ENCODE results near the gene KRT81.
"Not testable (repeated sequence)": the region's sequence is repeated elsewhere in the genome, so short reads cannot be mapped to it uniquely, and the experiment has no call there.

KRT81 gene

GRCh38 chr12:52296572-52297215 lies 5.4 kb upstream of the KRT81 start:
- DNase-seq (ENCODE audit: low read depth) = no peak

GRCh38 chr12:52295663-52296062 lies 4.3 kb upstream of the KRT81 start:
- DNase-seq (ENCODE audit: low read depth) = no peak

- no peak for DNase-seq (ENCODE audit: low read depth)
Observed at GRCh38 chr12:52294803-52295202, 3.5 kb upstream of the KRT81 start.

GRCh38 chr12:52293926-52294325 lies 2.6 kb upstream of the KRT81 start:
- no peak for DNase-seq (ENCODE audit: low read depth)

- not testable (repeated sequence) for DNase-seq (ENCODE audit: low read depth)
Observed at GRCh38 chr12:52290483-52291134, 725 bp downstream of the KRT81 start.

- not testable (repeated sequence) for DNase-seq (ENCODE audit: low read depth)
Observed at GRCh38 chr12:52287816-52288805, 3.2 kb downstream of the KRT81 start.

GRCh38 chr12:52286857-52287785 lies 4.2 kb downstream of the KRT81 start:
- not testable (repeated sequence) for DNase-seq (ENCODE audit: low read depth)

- DNase-seq (ENCODE audit: low read depth) = no peak
Observed at GRCh38 chr12:52285851-52286530, 5.3 kb downstream of the KRT81 start.

- DNase-seq (ENCODE audit: low read depth) = no peak
Observed at GRCh38 chr12:52285172-52285745, 6.1 kb downstream of the KRT81 start.

- no peak for DNase-seq (ENCODE audit: low read depth)
Observed at GRCh38 chr12:52284562-52285171, 6.7 kb downstream of the KRT81 start.

GRCh38 chr12:52280796-52281560 lies 10.4 kb downstream of the KRT81 start:
- peak; percentile 99 for DNase-seq (ENCODE audit: low read depth)

GRCh38 chr12:52280319-52280795 lies 11.0 kb downstream of the KRT81 start:
- DNase-seq (ENCODE audit: low read depth) = peak; percentile 96

- no peak for DNase-seq (ENCODE audit: low read depth)
Observed at GRCh38 chr12:52279422-52280318, 11.7 kb downstream of the KRT81 start.

GRCh38 chr12:52278575-52279421 lies 12.5 kb downstream of the KRT81 start:
- DNase-seq (ENCODE audit: low read depth) = peak; percentile 67

- DNase-seq (ENCODE audit: low read depth) = no peak
Observed at GRCh38 chr12:52277486-52278245, 13.7 kb downstream of the KRT81 start.

- no peak for DNase-seq (ENCODE audit: low read depth)
Observed at GRCh38 chr12:52275686-52276085, 15.6 kb downstream of the KRT81 start.
